CD14-positive monocyte (primary cell): ENCODE data around the gene TMA7B. TPM values are rescaled to one million over a fixed set of nuclear protein-coding genes. Genes with fewer than 3 reads are reported as not detected.

Experiments used
- DNase-seq, 3 donors: peaks; one replicate each; pipeline ENCODE4 v3.0.0-alpha.2; 2011 to 2022
- H2AFZ ChIP-seq: 2 replicates; pipeline ENCODE4 v1.6.0; 2012; ENCODE audit warnings: mild to moderate bottlenecking, low read depth, low read length, inconsistent platforms; ENCODE audit not compliant: insufficient read depth, poor library complexity, severe bottlenecking
- H3K27ac ChIP-seq, 2 donors: 1 replicate in 1 of 2; 2 replicates in 1 of 2; pipeline ENCODE4 v1.5.1; 2012 to 2013; ENCODE audit warnings: low read length in 2 of 2, control low read depth in 1 of 2, inconsistent platforms in 1 of 2, low read depth in 1 of 2, mild to moderate bottlenecking in 1 of 2
- H3K27me3 ChIP-seq, 2 donors: one replicate each; pipeline versions ENCODE4 v1.6.0 to v1.6.1; 2011 to 2013; ENCODE audit warnings: low read length in 2 of 2; ENCODE audit not compliant: control insufficient read depth in 2 of 2, insufficient read depth in 2 of 2
- H3K36me3 ChIP-seq, 2 donors: replicated peaks in 1 of 2; 1 replicate in 1 of 2; 2 replicates in 1 of 2; pipeline versions ENCODE4 v1.5.1 to v1.6.1; 2012 to 2013; ENCODE audit warnings: low read length in 2 of 2, control low read depth in 1 of 2, inconsistent platforms in 1 of 2, mild to moderate bottlenecking in 1 of 2; ENCODE audit not compliant: insufficient read depth in 2 of 2, control insufficient read depth in 1 of 2
- H3K4me1 ChIP-seq, 2 donors: 1 replicate in 1 of 2; 2 replicates in 1 of 2; pipeline versions ENCODE4 v1.5.1 to v1.6.1; 2012 to 2013; ENCODE audit warnings: low read length in 2 of 2, control low read depth in 1 of 2, inconsistent platforms in 1 of 2, mild to moderate bottlenecking in 1 of 2, moderate library complexity in 1 of 2; ENCODE audit not compliant: insufficient read depth in 2 of 2, control insufficient read depth in 1 of 2
- H3K4me2 ChIP-seq: replicated peaks from 2 replicates; pipeline ENCODE3; 2012; ENCODE audit warnings: low read length, moderate library complexity, mild to moderate bottlenecking; ENCODE audit not compliant: poor library complexity, severe bottlenecking; ENCODE audit errors: extremely low read depth
- H3K4me3 ChIP-seq, 3 experiments: fragments of 200-600 bp in 1 of 3; sonication (generic) in 1 of 3; replicated peaks in 1 of 3; 1 replicate in 2 of 3; 2 replicates in 1 of 3; pipeline ENCODE4 v1.5.1; 2011 to 2013; ENCODE audit warnings: low read length in 3 of 3, mild to moderate bottlenecking in 3 of 3, control low read depth in 2 of 3, low read depth in 2 of 3, inconsistent platforms in 1 of 3, moderate library complexity in 1 of 3
- H3K79me2 ChIP-seq: 2 replicates; pipeline ENCODE4 v1.6.0; 2012; ENCODE audit warnings: mild to moderate bottlenecking, control low read depth, inconsistent platforms, low read length, moderate library complexity; ENCODE audit not compliant: insufficient read depth
- H3K9ac ChIP-seq: 2 replicates; pipeline ENCODE4 v1.6.0; 2017; ENCODE audit warnings: low read length, mild to moderate bottlenecking; ENCODE audit not compliant: insufficient read depth, poor library complexity, severe bottlenecking
- H3K9me3 ChIP-seq, 2 donors: replicated peaks in 1 of 2; 1 replicate in 1 of 2; 2 replicates in 1 of 2; pipeline versions ENCODE4 v1.5.1 to v1.6.1; 2012 to 2013; ENCODE audit warnings: low read length in 2 of 2, control low read depth in 1 of 2; ENCODE audit not compliant: control insufficient read depth in 1 of 2, insufficient read depth in 1 of 2
- H4K20me1 ChIP-seq: 2 replicates; pipeline ENCODE4 v1.6.0; 2012; ENCODE audit warnings: mild to moderate bottlenecking, low read length, control low read depth, moderate library complexity; ENCODE audit not compliant: insufficient read depth
- H3K27ac Mint-ChIP-seq, 7 donors: one replicate each; pipeline ENCODE4 v1.8.0; 2020; ENCODE audit warnings: mild to moderate bottlenecking in 7 of 7, mixed read lengths in 7 of 7, moderate library complexity in 6 of 7, inconsistent platforms in 2 of 7
- H3K27me3 Mint-ChIP-seq, 3 donors: one replicate each; pipeline ENCODE4 v1.8.0; 2021 to 2022; ENCODE audit warnings: low read depth in 3 of 3, mild to moderate bottlenecking in 3 of 3, mixed read lengths in 3 of 3, moderate library complexity in 3 of 3, inconsistent platforms in 1 of 3
- H3K36me3 Mint-ChIP-seq, 2 donors: one replicate each; pipeline ENCODE4 v1.8.0; 2020; ENCODE audit warnings: mixed read lengths in 2 of 2, inconsistent platforms in 1 of 2, mild to moderate bottlenecking in 1 of 2
- H3K4me1 Mint-ChIP-seq: one replicate; pipeline ENCODE4 v1.8.0; 2020; ENCODE audit warnings: mild to moderate bottlenecking, mixed read lengths
- H3K4me3 Mint-ChIP-seq, 2 donors: one replicate each; pipeline ENCODE4 v1.8.0; 2020; ENCODE audit warnings: mild to moderate bottlenecking in 2 of 2, mixed read lengths in 2 of 2, moderate library complexity in 1 of 2
- H3K9me3 Mint-ChIP-seq, 7 donors: one replicate each; pipeline ENCODE4 v1.8.0; 2020 to 2022; ENCODE audit warnings: mixed read lengths in 7 of 7, mild to moderate bottlenecking in 6 of 7, moderate library complexity in 6 of 7, inconsistent platforms in 2 of 7
- WGBS: methylation state at CpG from one replicate; pipeline ENCODE4 v1.1.5; 2013; ENCODE audit warnings: missing lambda C conversion rate; ENCODE audit not compliant: insufficient coverage; 5-methylcytosine and 5-hydroxymethylcytosine counted together
- intact Hi-C, 2 donors: fragments of 100-400 bp; cut with micrococcal nuclease; formaldehyde crosslinking; loops; one replicate each; pipeline versions ENCODE4 v1.15.0 to v1.15.1; 2023
- polyA plus RNA-seq, 3 donors: library from polyadenylated mRNA; depleted of rRNA in 1 of 3; unstranded in 2 of 3; stranded (reverse) in 1 of 3; fragments of 300-500 nt in 2 of 3; fragments of >200 nt in 1 of 3; fragmentation: Illumina TruSeq in 2 of 3; gene quantifications; 1 replicate in 2 of 3; 2 replicates in 1 of 3; pipeline ENCODE4 v1.2.3, GENCODE V29; 2012 to 2021
- TF ChIP-seq, protein P1 (sequence below): fragments of 200-600 bp; IDR thresholded peaks from one replicate; pipeline ENCODE4 v1.8.0; 2022; ENCODE audit warnings: antibody characterized with exemption, mild to moderate bottlenecking

The TMA7B gene
- polyA plus RNA-seq, 3 donors: 0.13 TPM; not detected in 2

DNA sequence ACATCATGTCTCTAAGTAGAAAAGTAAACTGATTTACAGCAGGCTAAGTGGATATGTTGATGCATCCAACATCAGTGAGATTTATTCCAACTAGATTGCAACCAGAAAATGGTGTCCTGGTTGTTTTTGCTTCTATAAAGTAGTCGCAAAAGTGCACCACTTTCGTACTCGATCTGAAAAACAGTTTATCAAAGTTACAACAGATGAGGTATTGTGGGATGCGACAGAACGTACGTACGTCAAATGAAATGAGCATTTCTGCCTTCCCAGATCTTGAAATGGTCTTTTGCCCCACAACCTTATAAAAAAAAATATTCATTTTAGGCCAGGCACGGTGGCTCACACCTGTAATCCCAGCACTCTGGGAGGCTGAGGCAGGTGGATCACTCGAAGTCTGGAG, 45.6 kb upstream of the TMA7B start:
- no peak overlapping the region for H3K4me3 Mint-ChIP-seq
- no peak overlapping the region for H3K4me2 ChIP-seq

DNA sequence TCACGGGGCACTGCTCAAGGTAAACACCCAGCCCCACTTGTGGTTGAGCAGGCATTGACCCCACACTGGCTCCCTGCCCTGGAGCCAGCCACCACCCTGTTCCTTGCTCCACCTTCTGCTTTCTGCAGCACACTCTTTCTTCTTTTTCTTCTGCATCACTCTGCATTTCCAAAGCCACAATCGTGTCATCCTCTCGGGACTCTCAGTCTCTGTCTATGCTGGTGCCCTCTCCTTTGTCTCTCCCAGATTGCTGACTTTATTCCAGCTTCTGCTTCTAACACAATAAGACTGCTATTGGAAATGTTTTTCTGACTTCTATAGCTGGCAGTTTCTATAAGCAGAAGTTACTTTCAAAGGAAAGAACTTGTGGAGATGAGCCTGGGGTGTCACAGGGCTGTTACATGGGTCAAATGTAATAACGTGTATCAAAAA, 44.9 kb upstream of the TMA7B start:
- no peaks in the 10 kb centered on the region for H3K36me3 Mint-ChIP-seq
- 0% methylated on average over 1 of the region's 4 CpGs for WGBS
- no peak overlapping the region for H3K4me3 Mint-ChIP-seq
- Histone ChIP-seq H3K4me3 (no peak overlapping the region), H3K36me3 (no peaks in the 10 kb centered on the region), H3K9ac (no peak overlapping the region), H3K9me3 (no peaks in the 10 kb centered on the region), H3K4me2 (no peak overlapping the region), H2AFZ (no peak overlapping the region), H4K20me1 (no peaks in the 10 kb centered on the region), H3K27me3 (no peaks in the 10 kb centered on the region), H3K79me2 (no peaks in the 10 kb centered on the region), H3K27ac (no peak overlapping the region), H3K4me1 (peaks cover 0 to 3% of the 10 kb centered on the region in 2 donors)
- intact Hi-C loops: loop anchor here in 1 of 2 donors (10.0 kb wide), 1 partner anchor 1091 kb away; no protein-coding TSS in a partner anchor
- H3K9me3 Mint-ChIP-seq: no peaks in the 10 kb centered on the region
- H3K27me3 Mint-ChIP-seq: peaks cover 2 to 5% (median 2%) of the 10 kb centered on the region in 3 donors
- H3K4me1 Mint-ChIP-seq: peaks cover 18% of the 10 kb centered on the region
- peak overlapping the region in 2 of 7 donors; percentile 12 to 69 for H3K27ac Mint-ChIP-seq
- no peak for DNase-seq
- TF ChIP-seq, protein P1, sequence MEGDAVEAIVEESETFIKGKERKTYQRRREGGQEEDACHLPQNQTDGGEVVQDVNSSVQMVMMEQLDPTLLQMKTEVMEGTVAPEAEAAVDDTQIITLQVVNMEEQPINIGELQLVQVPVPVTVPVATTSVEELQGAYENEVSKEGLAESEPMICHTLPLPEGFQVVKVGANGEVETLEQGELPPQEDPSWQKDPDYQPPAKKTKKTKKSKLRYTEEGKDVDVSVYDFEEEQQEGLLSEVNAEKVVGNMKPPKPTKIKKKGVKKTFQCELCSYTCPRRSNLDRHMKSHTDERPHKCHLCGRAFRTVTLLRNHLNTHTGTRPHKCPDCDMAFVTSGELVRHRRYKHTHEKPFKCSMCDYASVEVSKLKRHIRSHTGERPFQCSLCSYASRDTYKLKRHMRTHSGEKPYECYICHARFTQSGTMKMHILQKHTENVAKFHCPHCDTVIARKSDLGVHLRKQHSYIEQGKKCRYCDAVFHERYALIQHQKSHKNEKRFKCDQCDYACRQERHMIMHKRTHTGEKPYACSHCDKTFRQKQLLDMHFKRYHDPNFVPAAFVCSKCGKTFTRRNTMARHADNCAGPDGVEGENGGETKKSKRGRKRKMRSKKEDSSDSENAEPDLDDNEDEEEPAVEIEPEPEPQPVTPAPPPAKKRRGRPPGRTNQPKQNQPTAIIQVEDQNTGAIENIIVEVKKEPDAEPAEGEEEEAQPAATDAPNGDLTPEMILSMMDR: no peak

More for the DNA sequence above, 45.6 kb upstream of the TMA7B start:
- Mint-ChIP-seq H3K4me1 (peaks cover 18% of the 10 kb centered on the region), H3K36me3 (no peaks in the 10 kb centered on the region), H3K9me3 (peaks cover 0 to 3% (median 0%) of the 10 kb centered on the region in 7 donors), H3K27me3 (peaks cover 2 to 4% (median 2%) of the 10 kb centered on the region in 3 donors), H3K27ac (no peak overlapping the region)
- no peaks in the 10 kb centered on the region for H3K79me2 ChIP-seq
- 100% methylated on average over 3 of the region's 9 CpGs for WGBS
- no peak overlapping the region for H3K4me3 ChIP-seq
- TF ChIP-seq, protein P1: no peak
- H3K27ac ChIP-seq: no peak overlapping the region
- peaks cover 0 to 3% of the 10 kb centered on the region in 2 donors for H3K4me1 ChIP-seq
- intact Hi-C loops: loop anchor here in 1 of 2 donors (10.0 kb wide), 1 partner anchor 1090 kb away; no protein-coding TSS in a partner anchor
- H3K27me3 ChIP-seq: no peaks in the 10 kb centered on the region
- no peaks in the 10 kb centered on the region for H4K20me1 ChIP-seq
- H2AFZ ChIP-seq: no peak overlapping the region
- no peaks in the 10 kb centered on the region for H3K9me3 ChIP-seq
- no peaks in the 10 kb centered on the region for H3K36me3 ChIP-seq
- H3K9ac ChIP-seq: no peak overlapping the region
- no peak for DNase-seq
